Astrocyte (in vitro differentiated cells and primary cell): ENCODE results near the gene DDR1.

ENCODE experiments used
- CTCF ChIP-seq: IDR thresholded peaks from 2 replicates; pipeline ENCODE4 v1.5.1; 2011; ENCODE audit warnings: low read depth, mild to moderate bottlenecking, inconsistent platforms, low read length, moderate library complexity; ENCODE audit not compliant: insufficient read depth
- EZH2 ChIP-seq: IDR thresholded peaks from 2 replicates; pipeline ENCODE4 v1.6.1; 2012; ENCODE audit warnings: mild to moderate bottlenecking, low read length, inconsistent platforms; ENCODE audit not compliant: insufficient read depth

GRCh38 chr6:30882204-30882758 lies 2.0 kb upstream of the DDR1 start:
- TF ChIP-seq CTCF = no peak
- no peak for TF ChIP-seq EZH2
